Left lung (tissue), 10 donors: ENCODE measurements around the gene BAG1. TPM values are rescaled to one million over a fixed set of nuclear protein-coding genes. Genes with fewer than 3 reads are reported as not detected.

Experiments used
- ATAC-seq: fragments of 200-7000 bp; cut with Tn5 transposase; one replicate; pipeline ENCODE4 v1.9.1; 2020; ENCODE audit warnings: moderate library complexity
- DNase-seq, 4 donors: peaks; one replicate each; pipeline ENCODE4 v3.0.0-alpha.2; 2013 to 2020
- H3K27ac ChIP-seq, 2 donors: fragments of 200-600 bp; sonication (generic) in 1 of 2; one replicate each; pipeline versions ENCODE4 v1.5.0 to v1.8.0; 2020 to 2021
- H3K27me3 ChIP-seq, 2 donors: fragments of 200-600 bp; sonication (generic) in 1 of 2; one replicate each; pipeline versions ENCODE4 v1.5.0 to v1.8.0; 2020 to 2021
- H3K36me3 ChIP-seq, 2 donors: fragments of 200-600 bp; sonication (generic) in 1 of 2; one replicate each; pipeline versions ENCODE4 v1.5.0 to v1.8.0; 2020 to 2021
- H3K4me1 ChIP-seq, 2 donors: fragments of 200-600 bp; one replicate each; pipeline ENCODE4 v1.8.0; 2021
- H3K4me3 ChIP-seq, 2 donors: fragments of 200-600 bp; sonication (generic) in 1 of 2; one replicate each; pipeline versions ENCODE4 v1.5.0 to v1.8.0; 2020 to 2021; ENCODE audit warnings: mild to moderate bottlenecking in 1 of 2
- H3K9me3 ChIP-seq, 2 donors: fragments of 200-600 bp; sonication (generic) in 1 of 2; one replicate each; pipeline versions ENCODE4 v1.5.0 to v1.8.0; 2020 to 2021
- CTCF ChIP-seq, 2 donors: fragments of 200-600 bp; sonication (generic) in 1 of 2; IDR thresholded peaks; one replicate each; pipeline versions ENCODE4 v1.5.0 to v1.8.0; 2021; ENCODE audit warnings: antibody characterized with exemption in 2 of 2
- intact Hi-C, 2 donors: fragments of 100-400 bp; cut with DNase I; formaldehyde crosslinking; loops; one replicate each; pipeline versions ENCODE4 v1.11.2 to v1.14.2; 2022
- polyA plus RNA-seq, 6 donors: library from polyadenylated mRNA; unstranded; fragments of 120-200 nt; gene quantifications; one replicate each; pipeline ENCODE4 v1.2.1, GENCODE V29; 2013; ENCODE audit not compliant: insufficient read length in 6 of 6
- total RNA-seq, 2 donors: library from RNA; stranded (reverse); fragmentation: NEBNext Ultra II Directional; extraction: Animal tissue kit (Norgen Biotek cat#: 25700); gene quantifications; one replicate each; pipeline ENCODE4 v1.2.1, GENCODE V29; 2021
- donor health status: DM: no; HTN: yes; CAD: no.
- donor health status: DM: no; HTN: no; CAD: no.

The BAG1 gene
- total and polyA plus RNA-seq, 8 donors = 52.3 to 111 (median 58.1) TPM

- no peaks in the 10 kb centered on the region for H3K9me3 ChIP-seq
- ATAC-seq (no peak), DNase-seq (no peak)
- H3K27me3 ChIP-seq = no peaks in the 10 kb centered on the region
- H3K36me3 ChIP-seq = peaks cover 0 to 100% of the 10 kb centered on the region in 2 donors
- no peak overlapping the region for H3K27ac ChIP-seq
- no peaks in the 10 kb centered on the region for H3K4me1 ChIP-seq
- no peak for TF ChIP-seq CTCF (IDR thresholded peaks at IDR 0.05)
- intact Hi-C loops = no loop called here
- no peak overlapping the region for H3K4me3 ChIP-seq
Observed at GRCh38 chr9:33309903-33310302, 45.4 kb upstream of the BAG1 start.

GRCh38 chr9:33307067-33307466 lies 42.6 kb upstream of the BAG1 start:
- no peak overlapping the region for H3K4me3 ChIP-seq
- H3K4me1 ChIP-seq = no peaks in the 10 kb centered on the region
- DNase-seq = no peak
- TF ChIP-seq CTCF (IDR thresholded peaks at IDR 0.05) = no peak
- H3K9me3 ChIP-seq = no peaks in the 10 kb centered on the region
- H3K27me3 ChIP-seq = no peaks in the 10 kb centered on the region
- intact Hi-C loops = no loop called here
- H3K36me3 ChIP-seq = peaks cover under 1 to 100% of the 10 kb centered on the region in 2 donors
- H3K27ac ChIP-seq = no peak overlapping the region
- ATAC-seq = no peak

GRCh38 chr9:33306037-33306436 lies 41.5 kb upstream of the BAG1 start:
- Histone ChIP-seq H3K27ac (no peak overlapping the region), H3K4me1 (no peaks in the 10 kb centered on the region), H3K27me3 (no peaks in the 10 kb centered on the region), H3K9me3 (no peaks in the 10 kb centered on the region), H3K4me3 (no peak overlapping the region), H3K36me3 (peaks cover 3 to 100% of the 10 kb centered on the region in 2 donors)
- no peak for TF ChIP-seq CTCF (IDR thresholded peaks at IDR 0.05)
- intact Hi-C loops = no loop called here
- no peak for DNase-seq
- no peak for ATAC-seq

GRCh38 chr9:33304362-33304761 lies 39.9 kb upstream of the BAG1 start:
- no peak for TF ChIP-seq CTCF (IDR thresholded peaks at IDR 0.05)

GRCh38 chr9:33300546-33300945 lies 36.0 kb upstream of the BAG1 start:
- peaks cover 3 to 93% of the 10 kb centered on the region in 2 donors for H3K36me3 ChIP-seq
- no peak for ATAC-seq
- no peaks in the 10 kb centered on the region for H3K9me3 ChIP-seq

More at GRCh38 chr9:33304362-33304761, 39.9 kb upstream of the BAG1 start:
- Histone ChIP-seq H3K4me3 (no peak overlapping the region), H3K9me3 (no peaks in the 10 kb centered on the region), H3K36me3 (peaks cover 3 to 99% of the 10 kb centered on the region in 2 donors), H3K27ac (no peak overlapping the region), H3K27me3 (no peaks in the 10 kb centered on the region), H3K4me1 (peaks cover 0 to 5% of the 10 kb centered on the region in 2 donors)
- intact Hi-C loops = no loop called here
- ATAC-seq = no peak
- no peak for DNase-seq

More at GRCh38 chr9:33300546-33300945, 36.0 kb upstream of the BAG1 start:
- no peaks in the 10 kb centered on the region for H3K27me3 ChIP-seq
- H3K4me3 ChIP-seq = no peak overlapping the region
- no peak for TF ChIP-seq CTCF (IDR thresholded peaks at IDR 0.05)
- H3K4me1 ChIP-seq = peaks cover 9 to 42% of the 10 kb centered on the region in 2 donors
- no peak for DNase-seq
- intact Hi-C loops = no loop called here
- no peak overlapping the region for H3K27ac ChIP-seq
